ENCODE measurements around the gene YJEFN3. TPM values are rescaled to one million over a fixed set of nuclear protein-coding genes. Genes with fewer than 3 reads are reported as not detected.
A peak's percentile ranks its signal among the peaks of the same experiment; 100 is the strongest.

Gene YJEFN3
- total RNA-seq (2021; fragmentation: NEBNext Ultra II Directional; extraction: Animal tissue kit (Norgen Biotek cat#: 25700)) (5.0 and 5.7 TPM in 2 replicates), polyA plus RNA-seq (2011; rRNA removed) (9.4 and 17.2 TPM in 2 replicates), polyA minus RNA-seq (2011; rRNA and poly(A)+ RNA removed) (0.71 and 1.0 TPM in 2 replicates)
- 11.9 TPM for polyA plus RNA-seq (2011; cell fraction: cytosol; rRNA removed)
- 42.5 TPM for polyA plus RNA-seq (2011; cell fraction: nucleus; rRNA removed)
- polyA plus RNA-seq (2012, experiment 1 of 2) = 9.3 to 12.5 TPM (median 12.0 TPM) in 4 replicates
- polyA plus RNA-seq (2012, experiment 2 of 2) = 5.3 TPM
- 5.6 TPM for polyA plus RNA-seq (2013, experiment 1 of 2)
- 5.0 TPM for polyA plus RNA-seq (2013, experiment 2 of 2)
- polyA minus RNA-seq (2011; cell fraction: cytosol; rRNA and poly(A)+ RNA removed) = 1.5 TPM
- polyA minus RNA-seq (2011; cell fraction: nucleus; rRNA and poly(A)+ RNA removed) = 3.4 TPM
- long read RNA-seq, experiment 1 = 0 reads
- long read RNA-seq, experiment 2 = 0 reads

DNA sequence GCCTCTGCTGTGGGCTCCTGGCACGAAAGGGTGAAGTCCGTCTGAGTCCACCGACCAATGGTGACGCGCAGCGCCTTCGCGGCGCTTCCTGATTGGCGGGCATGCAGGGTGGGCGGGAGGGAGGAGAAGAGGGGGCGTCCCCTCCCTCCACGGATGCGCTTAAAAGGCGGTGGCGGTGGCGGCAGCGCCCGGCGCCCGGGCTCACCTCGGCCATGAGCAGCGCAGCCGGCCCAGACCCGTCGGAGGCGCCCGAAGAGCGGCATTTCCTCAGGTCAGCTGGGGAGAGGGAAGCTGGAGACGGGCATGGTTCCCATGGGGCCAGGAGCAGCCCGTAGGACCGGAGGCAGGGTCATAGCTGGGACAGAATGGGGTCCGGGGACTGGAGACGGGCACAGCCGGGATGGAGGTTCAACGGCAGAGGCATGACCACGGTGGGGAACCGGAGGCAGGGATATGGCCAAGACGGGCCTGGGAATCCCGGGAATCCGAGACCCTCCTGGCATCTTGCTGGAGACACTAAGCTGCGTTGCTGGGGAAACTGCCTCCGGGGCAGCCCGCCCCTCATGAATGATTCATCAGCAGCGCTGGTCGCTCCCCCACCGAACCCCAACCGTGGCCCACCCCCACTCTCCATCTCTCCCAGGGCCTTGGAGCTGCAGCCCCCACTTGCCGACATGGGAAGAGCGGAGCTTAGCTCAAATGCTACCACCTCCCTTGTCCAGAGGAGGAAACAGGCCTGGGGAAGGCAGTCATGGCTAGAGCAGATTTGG lies at the start of gene YJEFN3:
Gene YJEFN3 (plus strand): TSS at position 191 of the 770 bp plus-strand sequence. CDS start 22 bp downstream, at position 213.
- H2BK12ac ChIP-seq (ENCODE audit: low read depth, low read length) = no peak within 1 kb of the TSS
- H3K14ac ChIP-seq (ENCODE audit: insufficient read length) = no peak within 1 kb of the TSS
- ChIA-PET POLR2A (ENCODE audit: partially characterized antibody) (interaction anchor here (0.6 to 2.9 kb wide), 13 partner anchors 11 to 196 kb away, joined by 3 to 34 read pairs (median 3); partner anchors contain the start of genes GATAD2A, NDUFA13 and TSSK6), CTCF (ENCODE audit: partially characterized antibody) (interaction anchor here (0.7 to 6.7 kb wide), 10 partner anchors 9 to 195 kb away, joined by 3 to 181 read pairs (median 4); partner anchors contain the start of gene TSSK6)
- H3K18ac ChIP-seq (ENCODE audit: extremely low read depth, low read length) = no peak within 1 kb of the TSS; the same call in 1 of the 2 replicates
- H3K9ac ChIP-seq (replicated peaks in 1 of 4; ENCODE audit: extremely low read depth in 1 of 4, low read depth in 3 of 4, low read length in 3 of 4) = no peak within 1 kb of the TSS
- H2BK120ac ChIP-seq (replicated peaks; ENCODE audit: low read depth, low read length) = no peak within 1 kb of the TSS
- TF ChIP-seq EGR1 (IDR thresholded peaks at IDR 0.05; ENCODE audit: borderline replicate concordance, low read depth, low read length) (no peak), BRCA1 (IDR thresholded peaks at IDR 0.05; ENCODE audit: low read depth, low read length) (no peak), TBP (IDR thresholded peaks at IDR 0.05; ENCODE audit: low read depth, low read length) (peak; percentile 32; the same call in 1 of the 2 replicates), TCF12 (IDR thresholded peaks at IDR 0.05; ENCODE audit: low read depth, low read length) (no peak), SP1 (IDR thresholded peaks at IDR 0.05; ENCODE audit: low read depth, low read length) (peak; percentile 75)
- peaks cover 0 to 3% (median 3%) of the 10 kb centered on the region in 4 experiments; a peak in 3 of 7 replicates for H3K4me1 ChIP-seq (replicated peaks in 1 of 4; ENCODE audit: control insufficient read depth in 3 of 4, insufficient read depth in 4 of 4, low read length in 3 of 4)
- H3K27me3 ChIP-seq (replicated peaks in 1 of 4; ENCODE audit: control insufficient read depth in 3 of 4, extremely low read depth in 1 of 4, insufficient read depth in 3 of 4, low read length in 3 of 4) = no peaks in the 10 kb centered on the region
- no peak within 1 kb of the TSS for H2AK5ac ChIP-seq (ENCODE audit: low read depth, low read length)
- peak within 1 kb of the TSS in 1 of 2 experiments; percentile 60; a peak in 2 of 4 replicates for H3K4me2 ChIP-seq (ENCODE audit: insufficient read depth in 1 of 2, low read depth in 2 of 2, low read length in 2 of 2)
- H3K79me1 ChIP-seq (ENCODE audit: low read depth, low read length) = peaks cover 12% of the 10 kb centered on the region
- no peak within 1 kb of the TSS for H3K27ac ChIP-seq (ENCODE audit: low read depth, low read length)
- no peak within 1 kb of the TSS for H4K5ac ChIP-seq (ENCODE audit: insufficient read length, low read depth, low read length)
- H3K4me3 ChIP-seq (ENCODE audit: extremely low read depth in 1 of 4, insufficient read depth in 2 of 4, low read depth in 3 of 4, low read length in 4 of 4) = peak within 1 kb of the TSS in 1 of 4 experiments; percentile 45; a peak in 2 of 8 replicates
- H2BK5ac ChIP-seq (ENCODE audit: low read depth, low read length) = no peak within 1 kb of the TSS
- H2AFZ ChIP-seq (ENCODE audit: low read length) = no peak within 1 kb of the TSS
- H3K56ac ChIP-seq (replicated peaks; ENCODE audit: insufficient read length, low read depth, low read length) = no peak within 1 kb of the TSS
- DNase-seq (ENCODE audit: low read depth in 1 of 2, low spot score in 2 of 2) = no peak
- no peak within 1 kb of the TSS for H2BK15ac ChIP-seq (ENCODE audit: low read length)
- 72% methylated on average over 25 of the region's 50 CpGs; no CpG with 5 or more reads in 1 of the 2 experiments for WGBS, 2 experiments (ENCODE audit: extremely low coverage in 1 of 2, insufficient coverage in 1 of 2, insufficient read length in 1 of 2, insufficient replicate concordance in 2 of 2, low coverage in 1 of 2, low lambda C conversion rate in 2 of 2, missing lambda C conversion rate in 1 of 2)
- no peak within 1 kb of the TSS for H3K4ac ChIP-seq (replicated peaks; ENCODE audit: insufficient read length, low read depth, low read length)
- H3K36me3 ChIP-seq (ENCODE audit: control insufficient read depth in 2 of 4, insufficient read depth in 4 of 4, low read length in 3 of 4) = peaks cover 0 to 27% (median 10%) of the 10 kb centered on the region in 4 experiments; a peak in 6 of 8 replicates
- H3K23ac ChIP-seq (ENCODE audit: insufficient read length) = no peak within 1 kb of the TSS
- H2BK20ac ChIP-seq (ENCODE audit: low read length) = no peak within 1 kb of the TSS
- H4K91ac ChIP-seq (replicated peaks; ENCODE audit: insufficient read length, low read length) = no peak within 1 kb of the TSS
- no peaks in the 10 kb centered on the region for H3K9me3 ChIP-seq (ENCODE audit: insufficient read depth in 2 of 2, low read depth in 1 of 2, low read length in 1 of 2)
- no peaks in the 10 kb centered on the region for H3K23me2 ChIP-seq (ENCODE audit: low read depth, low read length)
- peaks cover 0 to 4% of the 10 kb centered on the region in 2 experiments; a peak in 1 of 4 replicates for H3K79me2 ChIP-seq (ENCODE audit: control insufficient read depth in 1 of 2, insufficient read depth in 2 of 2, low read length in 2 of 2)
- H4K8ac ChIP-seq (ENCODE audit: extremely low read depth, insufficient read depth, low read length) = no peak within 1 kb of the TSS
- FAIRE-seq = no peak
- peaks cover 9 to 30% of the 10 kb centered on the region in 2 experiments for H4K20me1 ChIP-seq (replicated peaks in 1 of 2; ENCODE audit: control insufficient read depth in 1 of 2, insufficient read depth in 2 of 2, low read length in 2 of 2)

Measured in H1 (cell line).